Measurements from ENCODE around the gene AGER. TPM values are rescaled to one million over a fixed set of nuclear protein-coding genes. Genes with fewer than 3 reads are reported as not detected.

AGER gene
- total and polyA plus RNA-seq, 9 of the 15 experiments (the other 6 are each of a cell fraction or from before 2014, with no cell fraction given) = 1.2 to 11.5 (median 4.1) TPM

- Histone ChIP-seq H2AFZ (ENCODE audit: low read depth, low read length) (no peak overlapping the region), H3K9ac (ENCODE audit: insufficient read depth in 1 of 2, low read depth in 2 of 2, low read length in 2 of 2) (peak overlapping the region in 1 of 2 experiments; percentile 81; a peak in 2 of 4 replicates), H3K9me3 (replicated peaks; ENCODE audit: control insufficient read depth, insufficient read depth, low read depth, low read length) (no peaks in the 10 kb centered on the region), H3K9me1 (ENCODE audit: control insufficient read depth, insufficient read depth, low read length) (no peaks in the 10 kb centered on the region), H3K27me3 (ENCODE audit: control insufficient read depth in 2 of 2, insufficient read depth in 2 of 2, low read length in 2 of 2) (no peaks in the 10 kb centered on the region), H3K4me3 (peak overlapping the region; percentile 88), H3K4me2 (ENCODE audit: insufficient read depth, low read length) (peak overlapping the region; percentile 88), H3K79me2 (ENCODE audit: control insufficient read depth, insufficient read depth, low read length) (peaks cover 55% of the 10 kb centered on the region), H4K20me1 (replicated peaks; ENCODE audit: control insufficient read depth, insufficient read depth, low read length) (no peaks in the 10 kb centered on the region), H3K36me3 (ENCODE audit: control insufficient read depth, insufficient read depth, low read length) (peaks cover 35% of the 10 kb centered on the region), H3K4me1 (replicated peaks in 1 of 2; ENCODE audit: control insufficient read depth in 2 of 2, insufficient read depth in 2 of 2, low read length in 2 of 2) (peaks cover 25 to 46% of the 10 kb centered on the region in 2 experiments), H3K27ac (ENCODE audit: extremely low read depth, low read depth, low read length) (no peak overlapping the region; the same call in 2 of the 3 replicates)
- intact Hi-C loops (cut with micrococcal nuclease) = loop anchor here (10.0 kb wide), 2 partner anchors 350 to 510 kb away; partner anchors contain the start of genes C6orf47, CSNK2B, GPANK1 and HSPA1B
- POLR2A ChIA-PET = interaction anchor here (0.6 kb wide), 1 partner anchor 758 kb away, joined by 3 read pairs; no protein-coding TSS in a partner anchor
- ATAC-seq (no peak), DNase-seq (ENCODE audit: extremely low read depth in 1 of 4, low spot score in 3 of 4) (no peak), FAIRE-seq (no peak)
- CTCF ChIA-PET (ENCODE audit: low intra/inter-chr PET ratio) = interaction anchor here (0.5 kb wide), 1 partner anchor 54 kb away, joined by 3 read pairs; no protein-coding TSS in a partner anchor
- in situ Hi-C loops (cut with MboI) = no loop called here
- 74% methylated on average over 1 of the region's 1 CpG for WGBS (ENCODE audit: insufficient coverage, low coverage, missing lambda C conversion rate)
- BruUV-seq (replicated peaks) = no TSS peak
- no peak for TF ChIP-seq UBTF (IDR thresholded peaks at IDR 0.05; ENCODE audit: borderline replicate concordance in 1 of 2, low read depth in 2 of 2, low read length in 2 of 2)
- TF ChIP-seq, protein P1, sequence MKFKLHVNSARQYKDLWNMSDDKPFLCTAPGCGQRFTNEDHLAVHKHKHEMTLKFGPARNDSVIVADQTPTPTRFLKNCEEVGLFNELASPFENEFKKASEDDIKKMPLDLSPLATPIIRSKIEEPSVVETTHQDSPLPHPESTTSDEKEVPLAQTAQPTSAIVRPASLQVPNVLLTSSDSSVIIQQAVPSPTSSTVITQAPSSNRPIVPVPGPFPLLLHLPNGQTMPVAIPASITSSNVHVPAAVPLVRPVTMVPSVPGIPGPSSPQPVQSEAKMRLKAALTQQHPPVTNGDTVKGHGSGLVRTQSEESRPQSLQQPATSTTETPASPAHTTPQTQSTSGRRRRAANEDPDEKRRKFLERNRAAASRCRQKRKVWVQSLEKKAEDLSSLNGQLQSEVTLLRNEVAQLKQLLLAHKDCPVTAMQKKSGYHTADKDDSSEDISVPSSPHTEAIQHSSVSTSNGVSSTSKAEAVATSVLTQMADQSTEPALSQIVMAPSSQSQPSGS (CRISPR knock-in tag; IDR thresholded peaks at IDR 0.05) = no peak
- no peak for TF ChIP-seq THRAP3 (IDR thresholded peaks at IDR 0.05; ENCODE audit: borderline replicate concordance)
- TF ChIP-seq ZNF707 (CRISPR knock-in tag; conservative IDR thresholded peaks at IDR 0.05) = no peak
- TF ChIP-seq FOXK1 (CRISPR knock-in tag; IDR thresholded peaks at IDR 0.05; ENCODE audit: borderline replicate concordance) = no peak
- TF ChIP-seq POLR2AphosphoS2 (IDR thresholded peaks at IDR 0.05; ENCODE audit: low read length) = no peak
- TF ChIP-seq MBD1 (CRISPR knock-in tag; IDR thresholded peaks at IDR 0.05) = no peak
- TF ChIP-seq YY1 (IDR thresholded peaks at IDR 0.05; ENCODE audit: borderline replicate concordance in 1 of 3, control insufficient read depth in 1 of 3, extremely low read depth in 1 of 3, insufficient read depth in 3 of 3, insufficient read length in 1 of 3, insufficient replicate concordance in 2 of 3, low read depth in 1 of 3, low read length in 2 of 3) = no peak
- TF ChIP-seq SIX5 (IDR thresholded peaks at IDR 0.05; ENCODE audit: borderline replicate concordance in 1 of 2, insufficient read depth in 1 of 2, low read depth in 1 of 2, low read length in 2 of 2) = no peak
- no peak for TF ChIP-seq NR2C2 (CRISPR knock-in tag; IDR thresholded peaks at IDR 0.05)
- no peak for TF ChIP-seq NR2C2 (tag; IDR thresholded peaks at IDR 0.05)
- TF ChIP-seq HNRNPH1 (optimal IDR thresholded peaks at IDR 0.05; ENCODE audit: low read depth, low read length) = no peak
- TF ChIP-seq ZFP91 (CRISPR knock-in tag; IDR thresholded peaks at IDR 0.05) = no peak
- no peak for TF ChIP-seq ZNF224 (CRISPR knock-in tag; IDR thresholded peaks at IDR 0.05)
Measured at GRCh38 chr6:32174416-32174815, 9.6 kb downstream of the AGER start.
